Caki2 (cell line): ENCODE data around the gene OR2M3. TPM values are rescaled to one million over a fixed set of nuclear protein-coding genes. Genes with fewer than 3 reads are reported as not detected.
"Not testable (repeated sequence)": the region's sequence is repeated elsewhere in the genome, so short reads cannot be mapped to it uniquely, and the experiment has no call there.

Experiments
- DNase-seq: peaks from one replicate; pipeline ENCODE4 v3.0.0-alpha.2; 2015; ENCODE audit warnings: low read depth
- in situ Hi-C: cut with HindIII; loops from 2 replicates; pipeline ENCODE4 v1.10.0; 2016; ENCODE audit warnings: low sequenced_read_pairs, low pct_unique_long_range_greater_than_20kb, mixed read lengths
- total RNA-seq: library from RNA; depleted of rRNA; stranded (reverse); fragments of >200 nt; shearing (Covaris generic); gene quantifications from 2 replicates; pipeline ENCODE4 v1.2.3, GENCODE V29; 2014; ENCODE audit warnings: low replicate concordance; rRNA removed

The OR2M3 gene, protein sequence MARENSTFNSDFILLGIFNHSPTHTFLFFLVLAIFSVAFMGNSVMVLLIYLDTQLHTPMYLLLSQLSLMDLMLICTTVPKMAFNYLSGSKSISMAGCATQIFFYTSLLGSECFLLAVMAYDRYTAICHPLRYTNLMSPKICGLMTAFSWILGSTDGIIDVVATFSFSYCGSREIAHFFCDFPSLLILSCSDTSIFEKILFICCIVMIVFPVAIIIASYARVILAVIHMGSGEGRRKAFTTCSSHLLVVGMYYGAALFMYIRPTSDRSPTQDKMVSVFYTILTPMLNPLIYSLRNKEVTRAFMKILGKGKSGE
- not detected in 2 replicates for total RNA-seq

DNA sequence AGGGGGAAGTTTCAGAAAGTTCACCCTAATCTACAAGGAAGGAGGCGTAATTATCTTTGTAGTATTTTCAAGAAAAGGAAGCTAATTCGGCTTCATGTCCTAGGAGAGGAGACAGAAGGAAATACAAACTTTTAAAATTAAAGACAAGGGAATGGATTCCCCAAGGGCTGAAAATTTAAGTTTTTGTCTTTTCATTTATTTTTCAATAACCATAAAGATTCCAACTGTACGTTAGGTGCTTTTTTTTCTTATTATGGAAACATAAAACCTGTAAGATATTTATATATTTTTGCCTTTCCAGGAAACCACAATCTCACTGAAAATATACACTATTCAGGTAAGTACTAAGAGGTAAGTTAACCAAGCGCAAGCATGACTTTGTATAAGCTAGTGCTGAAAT lies at the start of gene OR2M3:
Gene OR2M3 (plus strand): TSS at position 301 of the 400 bp plus-strand sequence. CDS start 5,803 bp downstream, outside the sequence.
- in situ Hi-C loops: no loop called here
- no peak for DNase-seq

DNA sequence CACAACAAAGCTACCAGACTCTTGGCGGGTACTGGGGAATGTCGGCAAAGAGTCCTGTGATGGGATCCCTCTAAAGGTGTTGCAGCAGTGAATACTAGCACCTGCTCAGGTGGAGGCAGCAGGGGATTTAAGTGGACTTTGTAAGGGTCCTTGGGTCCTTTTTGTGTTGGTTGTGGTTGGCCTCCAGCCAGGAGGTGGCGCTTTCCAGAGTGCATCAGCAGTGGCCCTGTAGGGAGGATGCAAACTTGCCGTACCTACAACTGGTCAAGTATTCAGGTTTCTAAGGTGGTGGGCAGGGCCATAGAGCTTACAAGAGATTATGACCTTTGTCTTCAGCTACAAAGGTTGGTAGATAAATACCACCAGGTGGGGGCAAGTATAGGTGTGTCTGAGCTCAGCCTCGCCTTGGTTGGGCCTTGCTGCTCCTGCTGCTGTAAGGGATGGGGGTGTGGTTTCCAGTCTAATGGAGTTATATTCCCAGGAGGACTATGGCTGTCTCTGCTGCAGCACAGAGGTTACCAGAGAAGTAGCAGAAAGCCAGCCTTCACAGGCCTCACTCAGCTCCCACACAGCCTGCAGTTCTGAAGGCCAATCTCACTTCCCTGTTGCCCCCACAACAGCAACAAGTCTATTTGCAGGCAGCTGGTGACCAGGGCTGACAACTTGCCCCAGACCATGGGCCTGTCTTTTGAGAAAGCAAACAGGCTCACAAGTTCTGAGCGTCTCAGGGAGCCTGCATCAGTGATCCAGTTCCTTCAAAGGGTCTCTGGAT lies 44.8 kb upstream of the OR2M3 start:
- no peak for DNase-seq
- in situ Hi-C loops: no loop called here

DNA sequence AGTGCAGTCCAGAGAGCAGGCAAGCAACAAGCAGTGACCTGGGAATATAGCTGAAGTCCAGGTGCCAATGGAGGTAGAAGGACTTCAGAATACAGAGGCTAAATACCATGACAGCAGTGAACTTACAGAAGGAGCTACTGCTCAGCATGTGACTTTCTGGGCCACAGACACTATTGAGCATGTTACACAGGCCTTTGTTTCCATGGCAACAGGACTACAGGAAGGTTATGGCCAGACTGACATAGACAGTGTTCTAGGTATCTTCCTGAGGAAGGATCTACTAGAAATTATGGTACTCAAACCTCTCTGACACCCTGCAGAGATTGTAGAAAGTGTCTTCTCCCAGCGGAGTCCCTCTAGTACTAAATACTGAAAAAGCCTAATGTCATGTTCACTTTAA lies 41.1 kb upstream of the OR2M3 start:
- in situ Hi-C loops: no loop called here
- DNase-seq: no peak

DNA sequence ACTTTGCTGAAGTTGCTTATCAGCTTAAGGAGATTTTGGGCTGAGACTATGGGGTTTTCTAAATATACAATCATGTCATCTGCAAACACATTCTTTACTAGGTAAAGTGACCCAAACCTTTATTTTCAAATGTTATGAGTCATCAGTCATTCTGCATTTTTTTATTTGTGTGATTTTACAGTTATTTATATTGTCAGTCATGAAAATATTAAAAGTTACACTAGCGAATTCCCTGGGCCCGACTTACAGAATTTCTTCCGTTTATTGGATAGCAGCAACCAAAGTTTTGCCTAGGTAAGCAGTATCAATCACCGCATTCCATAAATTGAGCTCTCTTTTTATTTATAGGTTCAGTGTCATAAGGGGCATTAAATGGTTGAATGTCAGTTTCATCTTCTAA lies 38.3 kb upstream of the OR2M3 start:
- no peak for DNase-seq
- in situ Hi-C loops: no loop called here

DNA sequence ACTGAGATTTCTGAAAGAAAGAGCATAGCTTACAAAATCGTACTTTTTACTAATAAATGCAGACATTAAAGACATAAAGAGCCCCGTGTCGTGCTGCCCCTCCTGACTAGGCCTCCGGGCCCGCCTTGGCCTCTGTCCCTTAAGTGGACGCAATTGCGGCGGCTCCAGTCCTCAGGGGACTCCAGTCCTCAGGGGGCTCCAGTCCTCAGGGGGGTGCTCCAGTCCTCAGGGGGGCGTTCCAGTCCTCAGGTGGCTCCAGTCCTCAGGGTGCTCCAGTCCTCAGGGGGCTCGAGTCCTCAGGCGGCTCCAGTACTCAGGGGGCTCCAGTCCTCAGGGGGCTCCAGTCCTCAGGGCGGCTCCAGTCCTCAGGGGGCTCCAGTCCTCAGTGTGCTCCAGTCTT lies 33.0 kb upstream of the OR2M3 start:
- in situ Hi-C loops: no loop called here
- DNase-seq: no peak

DNA sequence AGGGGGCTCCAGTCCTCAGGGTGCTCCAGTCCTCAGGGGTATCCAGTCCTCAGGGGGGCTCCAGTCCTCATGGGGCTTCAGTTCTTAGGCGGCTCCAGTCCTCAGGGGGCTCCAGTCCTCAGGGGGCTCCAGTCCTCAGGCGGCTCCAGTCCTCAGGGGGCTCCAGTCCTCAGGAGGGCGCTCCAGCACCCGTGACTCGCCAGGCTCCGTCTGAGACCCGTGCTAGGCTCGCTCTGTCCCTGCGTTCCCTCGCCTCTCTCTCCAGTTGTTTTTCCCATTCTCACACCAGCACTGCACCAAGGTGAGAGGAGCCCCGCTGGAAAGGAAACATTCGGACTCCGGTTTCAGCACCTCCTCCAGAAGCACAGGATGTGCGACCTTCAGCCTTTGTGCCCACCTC lies 31.9 kb upstream of the OR2M3 start:
- in situ Hi-C loops: no loop called here

DNA sequence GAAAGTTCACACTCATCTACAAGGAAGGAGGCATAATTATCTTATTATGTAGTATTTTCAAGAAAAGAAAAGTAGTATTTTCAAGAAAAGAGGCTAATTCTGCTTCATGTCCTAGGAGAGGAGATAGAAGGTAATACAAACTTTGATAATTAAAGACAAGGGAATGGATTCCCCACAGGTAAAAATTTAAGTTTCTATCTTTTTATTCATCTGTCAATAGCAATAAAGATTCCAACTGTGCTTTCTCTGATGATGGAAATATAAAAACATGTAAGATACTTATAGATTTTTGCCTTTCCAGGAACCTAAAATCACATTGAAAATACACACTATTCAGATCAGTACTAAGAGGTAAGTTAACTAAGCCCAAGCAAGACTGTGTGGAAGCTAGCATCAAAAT lies 22.5 kb upstream of the OR2M3 start, which contains the start of gene OR2M2:
Gene OR2M2 (plus strand): TSS at position 301 of the 400 bp plus-strand sequence. CDS start 5,165 bp downstream, outside the sequence.
- DNase-seq: no peak

More for the DNA sequence above, 31.9 kb upstream of the OR2M3 start:
- DNase-seq: no peak

DNA sequence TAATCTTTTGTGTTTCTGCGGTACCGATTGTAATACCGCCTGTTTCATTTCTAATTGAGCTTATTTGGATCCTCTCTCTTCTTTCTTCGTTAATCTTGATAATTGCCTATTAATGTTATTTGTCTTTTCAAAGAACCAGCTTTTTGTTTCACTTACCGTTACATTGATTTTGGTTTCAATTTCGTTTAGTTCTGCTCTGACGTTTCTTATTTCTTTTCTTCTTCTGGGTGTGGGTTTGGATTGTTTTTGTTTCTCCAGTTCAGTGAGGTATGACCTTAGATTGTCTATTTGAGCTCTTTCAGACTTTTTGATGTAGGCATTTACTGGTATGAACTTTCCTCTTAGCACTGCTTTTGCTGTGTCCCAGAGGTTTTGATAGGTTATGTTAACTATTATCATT lies 13.1 kb upstream of the OR2M3 start:
- in situ Hi-C loops: no loop called here
- no peak for DNase-seq

More for the DNA sequence above, 22.5 kb upstream of the OR2M3 start, which contains the start of gene OR2M2:
- in situ Hi-C loops: no loop called here

DNA sequence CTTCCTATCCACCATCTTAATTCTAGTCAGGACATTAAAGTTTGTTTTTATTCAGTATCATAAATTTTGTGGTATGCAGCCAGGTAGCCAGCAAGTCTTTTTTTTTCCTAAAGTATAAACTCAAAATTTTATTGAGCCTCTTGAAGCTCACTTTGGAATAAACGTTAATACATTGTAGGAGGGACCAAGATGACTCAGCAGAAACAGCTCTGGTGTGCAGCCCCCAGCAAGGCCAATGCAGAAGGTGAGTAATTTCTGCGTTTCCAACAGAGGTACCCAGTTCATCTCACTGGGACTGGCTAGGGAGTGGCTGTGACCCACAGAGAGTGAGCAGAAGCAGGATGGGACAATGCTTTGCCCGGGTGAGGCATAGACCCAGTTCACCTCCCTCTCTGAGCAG lies 9.7 kb upstream of the OR2M3 start:
- in situ Hi-C loops: no loop called here
- DNase-seq: no peak

DNA sequence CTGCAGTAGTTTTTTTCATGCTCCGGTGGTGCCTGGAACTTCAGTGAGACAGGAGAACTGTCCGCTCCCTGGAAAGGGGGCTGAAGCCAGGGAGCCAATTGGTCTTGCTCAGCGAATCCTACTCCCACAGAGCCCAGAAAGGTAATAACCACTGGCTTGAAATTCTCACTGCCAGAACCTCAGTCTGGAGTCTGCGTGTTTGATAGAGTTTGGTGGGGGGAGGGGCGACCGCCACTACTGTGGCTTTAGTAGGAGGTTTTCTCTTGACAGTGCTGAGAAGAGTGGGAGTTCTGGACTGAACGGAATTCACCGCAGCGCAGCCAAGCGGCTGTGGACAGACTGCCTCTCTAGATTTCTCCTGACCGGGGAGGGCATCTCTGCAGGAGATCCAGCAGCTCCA lies 8.0 kb upstream of the OR2M3 start:
- in situ Hi-C loops: no loop called here
- DNase-seq: no peak

DNA sequence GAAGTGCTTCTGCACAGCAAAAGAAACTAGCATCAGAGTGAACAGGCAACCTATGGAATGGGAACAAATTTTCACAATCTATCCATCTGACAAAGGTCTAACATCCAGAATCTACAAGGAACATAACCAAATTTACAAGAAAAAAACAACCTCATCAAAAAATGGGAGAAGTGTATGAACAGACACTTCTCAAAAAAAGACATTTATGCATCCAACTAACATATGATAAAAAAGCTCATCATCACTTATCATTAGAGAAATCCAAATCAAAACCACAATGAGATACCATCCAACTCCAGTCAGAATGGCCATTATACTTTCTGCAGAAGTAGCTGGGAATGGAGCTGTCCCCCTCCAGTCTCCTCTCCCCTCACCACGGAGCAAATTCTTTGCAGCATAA lies 2.9 kb upstream of the OR2M3 start:
- DNase-seq: no peak
- in situ Hi-C loops: no loop called here

DNA sequence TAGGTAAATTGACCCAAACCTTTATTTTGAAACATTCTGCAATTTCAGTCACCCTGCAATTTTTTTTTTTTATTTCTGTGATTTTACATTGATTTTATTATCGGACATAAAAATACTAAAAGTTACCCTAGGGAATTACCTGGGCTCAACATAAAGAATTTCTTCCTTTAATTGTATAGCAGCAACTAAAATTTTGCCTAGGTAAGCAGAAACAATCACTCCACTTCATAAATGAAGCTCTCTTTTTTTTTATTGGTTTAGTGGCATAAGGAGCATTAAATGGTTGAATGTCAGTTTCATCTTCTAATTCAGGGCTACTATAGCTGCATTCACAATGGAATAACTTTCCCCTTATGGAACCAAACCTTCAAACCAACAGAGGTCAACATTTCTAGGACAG lies 18.8 kb downstream of the OR2M3 start:
- DNase-seq: no peak
- in situ Hi-C loops: no loop called here

DNA sequence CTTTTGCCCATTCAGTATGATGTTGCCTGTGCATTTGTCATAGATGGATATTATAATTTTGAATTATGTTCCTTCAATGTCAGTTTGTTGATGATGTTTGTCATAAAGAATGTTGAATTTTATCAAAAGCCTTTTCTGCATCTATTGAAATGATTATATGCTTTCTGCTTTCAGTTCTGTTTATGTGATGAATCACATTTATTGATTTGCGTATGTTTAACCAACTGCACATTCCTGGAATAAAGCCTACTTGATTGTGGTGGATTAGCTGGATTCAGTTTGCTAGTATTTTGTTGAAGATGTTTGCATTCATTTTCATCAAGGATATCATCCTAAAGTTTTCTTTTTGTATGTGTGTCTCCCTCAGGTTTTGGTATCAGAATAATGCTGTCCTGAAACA lies 28.5 kb downstream of the OR2M3 start:
- in situ Hi-C loops: no loop called here
- DNase-seq: no peak

DNA sequence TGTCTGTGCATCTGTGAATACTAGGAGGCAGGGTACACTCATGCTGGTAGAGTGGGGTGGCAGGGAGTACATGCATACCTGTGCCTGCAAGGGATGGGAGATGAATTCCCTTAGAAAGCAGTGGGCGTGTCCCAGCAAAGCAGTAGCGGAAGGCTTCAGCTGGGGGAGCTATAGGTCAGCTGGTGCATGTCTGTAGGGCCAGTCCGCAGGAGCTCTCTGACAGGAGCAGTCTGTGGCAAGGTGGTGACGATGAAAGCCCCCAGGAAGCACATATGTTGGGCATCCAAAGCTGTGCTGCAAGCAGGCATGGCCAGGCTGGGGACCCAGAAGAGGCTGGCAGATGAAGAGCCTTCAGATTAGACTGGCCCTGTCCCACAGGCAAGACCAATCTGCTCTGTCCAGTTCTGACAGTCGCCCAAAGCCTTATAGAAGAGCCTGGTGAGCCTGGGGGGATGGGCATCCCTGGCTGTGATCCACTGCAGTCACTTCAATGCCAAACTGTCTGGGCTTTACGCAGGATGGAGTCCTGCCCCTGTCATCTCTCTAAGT lies 32.4 kb downstream of the OR2M3 start:
- in situ Hi-C loops: no loop called here
- no peak for DNase-seq

DNA sequence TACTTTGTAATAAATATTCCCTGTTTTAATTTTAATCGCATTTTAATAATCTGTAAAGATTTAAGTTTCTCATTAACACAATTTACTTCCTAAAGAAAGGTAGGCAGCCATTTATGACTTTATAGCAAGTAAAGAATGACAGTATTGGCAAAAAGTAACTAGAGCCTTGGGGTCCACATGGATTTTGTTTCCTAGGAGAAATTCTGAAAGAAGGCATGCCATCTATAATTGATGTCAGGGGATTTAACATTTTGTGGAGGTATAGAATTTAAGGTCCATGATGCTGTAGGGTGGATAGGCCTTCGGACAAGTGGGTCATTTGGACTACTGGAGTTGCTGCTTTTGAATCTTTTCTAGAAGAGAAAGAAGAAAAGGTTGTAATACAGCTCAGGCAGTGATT lies 34.1 kb downstream of the OR2M3 start, which contains the start of gene OR2M4:
Gene OR2M4 (plus strand): TSS at position 301 of the 400 bp plus-strand sequence. CDS start 7,512 bp downstream, outside the sequence.
- in situ Hi-C loops: no loop called here

DNA sequence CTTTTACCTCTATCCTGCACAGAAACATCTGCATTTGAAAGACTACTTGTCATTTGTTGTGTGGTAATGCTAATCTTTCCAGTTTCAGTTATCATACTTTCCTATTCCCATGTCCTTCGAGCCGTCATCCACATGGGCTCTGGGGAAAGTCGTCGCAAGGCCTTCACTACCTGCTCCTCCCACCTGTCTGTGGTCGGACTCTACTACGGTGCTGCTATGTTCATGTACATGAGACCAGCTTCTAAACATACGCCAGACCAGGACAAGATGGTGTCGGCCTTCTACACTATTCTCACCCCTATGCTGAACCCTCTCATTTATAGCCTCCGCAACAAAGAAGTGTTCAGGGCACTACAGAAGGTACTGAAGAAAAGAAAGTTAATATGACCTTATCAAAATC lies 42.4 kb downstream of the OR2M3 start:
- in situ Hi-C loops: no loop called here
- no peak for DNase-seq

More for the DNA sequence above, 34.1 kb downstream of the OR2M3 start, which contains the start of gene OR2M4:
- DNase-seq: no peak

DNA sequence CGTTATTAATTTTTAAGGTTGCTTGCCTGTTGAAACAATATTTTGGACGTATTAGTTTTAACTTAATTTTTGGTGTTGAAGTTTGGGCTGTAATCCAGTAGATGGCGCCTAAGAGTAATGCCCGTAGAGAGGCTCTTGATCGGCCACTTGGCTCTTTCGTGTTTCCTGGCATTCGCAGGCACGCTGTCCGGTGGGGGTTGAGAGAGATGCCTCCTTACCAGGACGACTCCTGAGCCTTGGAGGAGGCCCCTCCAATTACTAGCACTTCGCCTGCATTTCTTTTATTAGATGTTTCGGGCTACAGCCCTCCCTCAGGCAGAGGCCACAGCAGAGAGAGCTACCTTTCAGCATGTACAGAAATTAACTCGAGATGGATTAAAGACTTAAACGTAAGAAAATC lies 46.1 kb downstream of the OR2M3 start:
- DNase-seq: peak; percentile 31
- in situ Hi-C loops: no loop called here

DNA sequence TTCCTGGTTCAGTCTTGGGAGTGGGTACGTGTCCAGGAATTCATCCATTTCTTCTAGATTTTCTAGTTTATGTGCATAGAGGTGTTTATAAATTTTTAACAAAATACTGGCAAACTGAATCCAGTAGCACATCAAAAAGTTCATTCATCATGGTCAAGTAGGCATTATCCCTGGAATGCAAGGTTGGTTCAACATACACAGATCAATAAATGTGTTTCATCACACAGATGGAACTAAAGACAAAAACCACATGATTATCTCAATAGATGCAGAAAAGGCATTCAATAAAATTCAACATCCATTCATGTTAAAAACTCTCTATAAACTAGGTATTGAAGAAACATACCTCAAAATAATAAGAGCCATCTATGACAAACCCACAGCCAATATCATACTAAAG lies 62.2 kb downstream of the OR2M3 start:
- in situ Hi-C loops, DNase-seq: not testable (repeated sequence)
